Subcutaneous abdominal adipose tissue (tissue), 5 donors: ENCODE results near the gene CAV3.
"Not testable (repeated sequence)": the region's sequence is repeated elsewhere in the genome, so short reads cannot be mapped to it uniquely, and the experiment has no call there.

Experiments used
- H3K27ac ChIP-seq: one replicate; pipeline ENCODE4 v1.7.0; 2013; ENCODE audit warnings: low read depth, mild to moderate bottlenecking, inconsistent platforms, low read length, moderate library complexity
- H3K27me3 ChIP-seq, 5 donors: one replicate each; pipeline ENCODE4 v1.7.0; 2013; ENCODE audit warnings: low read length in 5 of 5, inconsistent platforms in 1 of 5; ENCODE audit not compliant: control insufficient read depth in 5 of 5, insufficient read depth in 4 of 5
- H3K36me3 ChIP-seq, 5 donors: one replicate each; pipeline ENCODE4 v1.7.0; 2013; ENCODE audit warnings: low read length in 5 of 5; ENCODE audit not compliant: control insufficient read depth in 5 of 5, insufficient read depth in 5 of 5
- H3K4me1 ChIP-seq, 5 donors: one replicate each; pipeline ENCODE4 v1.7.0; 2013; ENCODE audit warnings: low read length in 5 of 5, mild to moderate bottlenecking in 3 of 5, moderate library complexity in 1 of 5; ENCODE audit not compliant: control insufficient read depth in 5 of 5, insufficient read depth in 5 of 5
- H3K4me3 ChIP-seq, 5 donors: one replicate each; pipeline ENCODE4 v1.7.0; 2013; ENCODE audit warnings: low read length in 5 of 5, low read depth in 1 of 5
- H3K9ac ChIP-seq, 5 donors: one replicate each; pipeline ENCODE4 v1.7.0; 2013; ENCODE audit warnings: low read length in 5 of 5, mild to moderate bottlenecking in 4 of 5, moderate library complexity in 3 of 5
- H3K9me3 ChIP-seq, 5 donors: one replicate each; pipeline ENCODE4 v1.7.0; 2013; ENCODE audit warnings: low read length in 5 of 5; ENCODE audit not compliant: control insufficient read depth in 5 of 5
- donor health status: healthy.
- donor health status: healthy.
- donor health status: healthy.
- donor health status: healthy.
- donor health status: healthy.

Gene CAV3

GRCh38 chr3:8713901-8714759 lies 19.5 kb upstream of the CAV3 start:
- no peak overlapping the region for H3K4me3 ChIP-seq
- H3K9ac ChIP-seq = no peak overlapping the region
- no peaks in the 10 kb centered on the region for H3K36me3 ChIP-seq
- H3K9me3 ChIP-seq = peaks cover 0 to 2% (median 0%) of the 10 kb centered on the region in 5 donors
- peaks cover 0 to 6% (median 2%) of the 10 kb centered on the region in 5 donors for H3K27me3 ChIP-seq
- H3K4me1 ChIP-seq = no peaks in the 10 kb centered on the region
- H3K27ac ChIP-seq = no peak overlapping the region

DNA sequence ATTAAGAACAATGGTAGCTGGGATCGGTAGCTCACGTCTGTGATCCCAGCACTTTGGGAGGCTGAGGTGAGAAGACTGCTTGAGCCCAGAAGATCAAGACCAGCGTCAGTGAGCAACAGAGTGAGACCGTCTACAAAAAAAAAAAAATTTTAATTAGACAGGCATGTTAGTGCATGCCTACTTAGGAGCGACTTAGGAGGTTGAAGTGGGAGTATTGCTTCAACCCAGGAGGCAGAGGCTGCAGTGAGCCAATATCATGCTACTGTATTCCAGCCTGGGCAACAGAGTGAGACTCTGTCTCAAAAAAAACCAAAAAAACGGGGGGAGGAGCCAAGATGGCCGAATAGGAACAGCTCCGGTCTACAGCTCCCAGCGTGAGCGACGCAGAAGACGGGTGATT lies 17.8 kb upstream of the CAV3 start:
- not testable (repeated sequence) for H3K27ac ChIP-seq, H3K4me3 ChIP-seq, H3K27me3 ChIP-seq, H3K4me1 ChIP-seq, H3K9me3 ChIP-seq, H3K36me3 ChIP-seq, H3K9ac ChIP-seq

- peaks cover 3 to 10% (median 8%) of the 10 kb centered on the region in 5 donors for H3K9me3 ChIP-seq
- H3K4me3 ChIP-seq = no peak overlapping the region
- H3K4me1 ChIP-seq = no peaks in the 10 kb centered on the region
- H3K27me3 ChIP-seq = peaks cover 0 to 3% (median 0%) of the 10 kb centered on the region in 5 donors
- H3K9ac ChIP-seq = no peak overlapping the region
- H3K27ac ChIP-seq = no peak overlapping the region
- no peaks in the 10 kb centered on the region for H3K36me3 ChIP-seq
Measured at GRCh38 chr3:8722808-8723207, 10.8 kb upstream of the CAV3 start.

DNA sequence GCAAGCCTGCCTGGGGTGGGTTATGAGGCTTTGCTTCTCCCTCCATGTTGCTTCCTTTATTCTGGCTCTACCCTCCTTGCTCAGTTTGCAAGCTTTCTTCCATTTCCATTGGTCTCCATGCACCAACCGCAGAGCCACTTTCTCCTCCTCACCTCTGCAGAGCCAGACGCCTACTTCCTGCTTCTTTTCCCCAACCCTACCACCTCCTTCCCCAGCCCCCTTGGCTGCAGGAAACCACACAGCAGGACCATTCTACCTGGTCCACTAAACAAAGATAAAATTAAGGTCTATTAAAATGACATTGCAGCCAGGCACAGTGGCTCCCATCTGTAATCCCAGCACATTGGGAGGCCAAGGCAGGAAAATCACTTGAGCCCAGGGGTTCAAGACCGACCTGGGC lies 10.0 kb upstream of the CAV3 start:
- Histone ChIP-seq H3K27me3 (peaks cover 0 to 3% (median 0%) of the 10 kb centered on the region in 5 donors), H3K4me1 (no peaks in the 10 kb centered on the region), H3K9ac (no peak overlapping the region), H3K36me3 (no peaks in the 10 kb centered on the region), H3K27ac (no peak overlapping the region), H3K9me3 (peaks cover 3 to 10% (median 8%) of the 10 kb centered on the region in 5 donors), H3K4me3 (no peak overlapping the region)

GRCh38 chr3:8724108-8724752 lies 9.4 kb upstream of the CAV3 start:
- Histone ChIP-seq H3K4me3 (no peak overlapping the region), H3K36me3 (no peaks in the 10 kb centered on the region), H3K27me3 (peaks cover 0 to 3% (median 0%) of the 10 kb centered on the region in 5 donors), H3K4me1 (no peaks in the 10 kb centered on the region), H3K9ac (no peak overlapping the region), H3K27ac (no peak overlapping the region), H3K9me3 (peaks cover 3 to 10% (median 8%) of the 10 kb centered on the region in 5 donors)

GRCh38 chr3:8727605-8728512 lies 5.7 kb upstream of the CAV3 start:
- Histone ChIP-seq H3K4me3 (no peak overlapping the region), H3K9ac (no peak overlapping the region), H3K9me3 (peaks cover 3 to 11% (median 8%) of the 10 kb centered on the region in 5 donors), H3K36me3 (no peaks in the 10 kb centered on the region), H3K4me1 (no peaks in the 10 kb centered on the region), H3K27me3 (peaks cover 0 to 3% (median 0%) of the 10 kb centered on the region in 5 donors), H3K27ac (no peak overlapping the region)

- peaks cover 0 to 2% (median 0%) of the 10 kb centered on the region in 5 donors for H3K27me3 ChIP-seq
- peaks cover 0 to 8% (median 5%) of the 10 kb centered on the region in 5 donors for H3K4me1 ChIP-seq
Measured at GRCh38 chr3:8729479-8729878, 4.1 kb upstream of the CAV3 start.

DNA sequence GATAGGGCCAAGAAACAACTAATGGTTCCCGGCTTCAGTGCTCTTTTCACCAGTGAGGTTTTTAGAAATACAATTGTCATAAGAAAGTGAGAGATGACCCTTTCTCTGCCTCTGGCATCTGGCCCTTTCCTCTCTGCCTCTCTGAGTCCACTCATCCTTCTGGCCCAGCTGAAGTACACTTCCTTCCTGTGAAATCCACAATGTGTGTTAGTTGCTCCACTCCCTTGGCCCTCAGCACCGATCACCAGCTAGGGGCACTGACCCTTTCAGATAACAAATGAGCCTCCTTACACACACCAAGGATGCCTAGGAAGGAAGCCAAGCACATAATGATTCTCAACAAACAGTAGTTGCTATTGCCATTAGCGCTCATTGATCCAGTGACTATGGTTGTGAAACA lies 2.9 kb upstream of the CAV3 start:
- H3K9me3 ChIP-seq = peaks cover 3 to 11% (median 8%) of the 10 kb centered on the region in 5 donors

More at GRCh38 chr3:8729479-8729878, 4.1 kb upstream of the CAV3 start:
- Histone ChIP-seq H3K4me3 (no peak overlapping the region), H3K36me3 (no peaks in the 10 kb centered on the region), H3K9me3 (peaks cover 3 to 11% (median 8%) of the 10 kb centered on the region in 5 donors), H3K27ac (no peak overlapping the region), H3K9ac (no peak overlapping the region)

GRCh38 chr3:8732413-8732812 lies 1.2 kb upstream of the CAV3 start:
- peaks cover 0 to 2% (median 0%) of the 10 kb centered on the region in 5 donors for H3K9me3 ChIP-seq
- H3K36me3 ChIP-seq = no peaks in the 10 kb centered on the region
- H3K9ac ChIP-seq = no peak overlapping the region
- no peak overlapping the region for H3K4me3 ChIP-seq
- no peak overlapping the region for H3K27ac ChIP-seq
- peaks cover 0 to 8% (median 5%) of the 10 kb centered on the region in 5 donors for H3K4me1 ChIP-seq
- no peaks in the 10 kb centered on the region for H3K27me3 ChIP-seq

More for the DNA sequence above, 2.9 kb upstream of the CAV3 start:
- Histone ChIP-seq H3K4me1 (peaks cover 0 to 8% (median 5%) of the 10 kb centered on the region in 5 donors), H3K9ac (no peak overlapping the region), H3K4me3 (no peak overlapping the region), H3K27ac (no peak overlapping the region), H3K36me3 (no peaks in the 10 kb centered on the region), H3K27me3 (no peaks in the 10 kb centered on the region)
